ENCODE measurements around the gene SORL1.

Gene SORL1

DNA sequence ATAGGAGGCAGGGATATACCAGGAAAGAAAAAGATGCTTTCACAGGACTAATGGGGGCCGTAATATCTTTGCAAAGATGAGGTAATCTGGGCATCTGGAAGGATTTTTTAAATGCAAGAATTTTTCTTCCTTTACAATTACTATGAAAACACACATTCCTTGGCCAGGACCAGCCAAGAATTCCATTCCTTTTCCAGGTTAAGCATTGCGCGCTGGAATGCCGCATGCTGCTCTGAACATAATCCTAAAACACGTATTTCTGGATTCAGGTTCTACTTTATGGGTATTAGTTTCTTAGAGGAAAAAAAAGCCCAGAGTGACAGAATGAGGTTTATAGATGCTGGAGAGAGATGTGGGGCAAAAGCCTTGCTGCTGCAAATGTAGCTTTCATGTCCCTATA lies 100.0 kb downstream of the SORL1 start:
- Histone ChIP-seq H3K36me3 (ENCODE audit: control insufficient read depth, insufficient read depth, low read length) (no peaks in the 10 kb centered on the region), H3K9ac (no peak overlapping the region), H3K4me3 (ENCODE audit: low read depth, low read length) (no peak overlapping the region), H3K27ac (no peak overlapping the region), H3K9me3 (ENCODE audit: control insufficient read depth, low read length) (no peaks in the 10 kb centered on the region), H3K79me2 (no peaks in the 10 kb centered on the region), H3K4me1 (no peaks in the 10 kb centered on the region), H2AFZ (no peak overlapping the region), H3K4me2 (ENCODE audit: low read length) (no peak overlapping the region), H3K27me3 (ENCODE audit: control insufficient read depth, insufficient read depth, low read length) (no peaks in the 10 kb centered on the region)
- TF ChIP-seq, protein P1, sequence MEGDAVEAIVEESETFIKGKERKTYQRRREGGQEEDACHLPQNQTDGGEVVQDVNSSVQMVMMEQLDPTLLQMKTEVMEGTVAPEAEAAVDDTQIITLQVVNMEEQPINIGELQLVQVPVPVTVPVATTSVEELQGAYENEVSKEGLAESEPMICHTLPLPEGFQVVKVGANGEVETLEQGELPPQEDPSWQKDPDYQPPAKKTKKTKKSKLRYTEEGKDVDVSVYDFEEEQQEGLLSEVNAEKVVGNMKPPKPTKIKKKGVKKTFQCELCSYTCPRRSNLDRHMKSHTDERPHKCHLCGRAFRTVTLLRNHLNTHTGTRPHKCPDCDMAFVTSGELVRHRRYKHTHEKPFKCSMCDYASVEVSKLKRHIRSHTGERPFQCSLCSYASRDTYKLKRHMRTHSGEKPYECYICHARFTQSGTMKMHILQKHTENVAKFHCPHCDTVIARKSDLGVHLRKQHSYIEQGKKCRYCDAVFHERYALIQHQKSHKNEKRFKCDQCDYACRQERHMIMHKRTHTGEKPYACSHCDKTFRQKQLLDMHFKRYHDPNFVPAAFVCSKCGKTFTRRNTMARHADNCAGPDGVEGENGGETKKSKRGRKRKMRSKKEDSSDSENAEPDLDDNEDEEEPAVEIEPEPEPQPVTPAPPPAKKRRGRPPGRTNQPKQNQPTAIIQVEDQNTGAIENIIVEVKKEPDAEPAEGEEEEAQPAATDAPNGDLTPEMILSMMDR (IDR thresholded peaks at IDR 0.05) = no peak

DNA sequence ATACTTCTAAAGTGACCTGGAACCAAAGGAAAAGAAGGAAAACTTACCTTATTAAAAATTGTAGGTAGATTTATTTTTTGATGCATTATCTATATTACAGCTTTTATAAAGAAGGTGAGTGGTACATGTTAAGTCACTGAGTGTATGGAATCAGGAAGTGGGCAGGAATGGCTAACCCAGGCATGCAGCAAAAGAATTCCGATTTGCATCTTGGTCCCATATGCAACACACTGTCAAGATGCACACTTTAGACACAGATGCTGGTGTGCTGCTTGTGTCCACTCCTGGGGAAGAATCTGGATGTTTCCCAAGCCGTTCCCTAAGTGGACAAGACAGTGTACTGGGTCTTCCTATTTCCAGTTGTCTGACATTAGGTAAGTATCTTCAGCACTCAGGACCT lies 100.5 kb downstream of the SORL1 start:
- Histone ChIP-seq H3K27ac (no peak overlapping the region), H3K9me3 (ENCODE audit: control insufficient read depth, low read length) (no peaks in the 10 kb centered on the region), H3K79me2 (no peaks in the 10 kb centered on the region), H3K4me3 (ENCODE audit: low read depth, low read length) (no peak overlapping the region), H3K27me3 (ENCODE audit: control insufficient read depth, insufficient read depth, low read length) (no peaks in the 10 kb centered on the region), H2AFZ (no peak overlapping the region), H3K9ac (no peak overlapping the region), H3K4me1 (no peaks in the 10 kb centered on the region), H3K36me3 (ENCODE audit: control insufficient read depth, insufficient read depth, low read length) (no peaks in the 10 kb centered on the region), H3K4me2 (ENCODE audit: low read length) (no peak overlapping the region)
- TF ChIP-seq, protein P1 (IDR thresholded peaks at IDR 0.05) = no peak

DNA sequence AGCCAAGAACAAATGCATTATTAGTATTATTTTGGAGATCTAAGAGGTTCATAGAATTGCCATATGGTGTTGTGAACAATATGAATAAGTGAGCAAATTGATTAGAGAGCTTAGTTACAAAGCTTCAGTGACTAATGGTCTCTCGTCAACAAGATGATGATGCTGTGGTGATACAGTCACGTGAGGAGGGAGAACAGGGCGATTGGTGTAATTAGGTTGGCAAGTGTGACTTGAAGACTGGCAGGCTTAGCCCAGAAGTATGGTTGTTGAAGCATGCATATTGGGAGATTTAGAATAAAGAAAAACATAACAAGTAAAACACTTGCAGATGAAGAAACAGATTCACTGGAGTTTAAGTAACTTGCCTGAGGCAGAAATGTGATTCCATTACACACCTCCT lies 101.3 kb downstream of the SORL1 start:
- no peaks in the 10 kb centered on the region for H3K27me3 ChIP-seq (ENCODE audit: control insufficient read depth, insufficient read depth, low read length)
- no peak overlapping the region for H2AFZ ChIP-seq
- H3K79me2 ChIP-seq = no peaks in the 10 kb centered on the region
- H3K9me3 ChIP-seq (ENCODE audit: control insufficient read depth, low read length) = no peaks in the 10 kb centered on the region
- no peak overlapping the region for H3K9ac ChIP-seq
- TF ChIP-seq, protein P1 (IDR thresholded peaks at IDR 0.05) = no peak
- H3K4me1 ChIP-seq = no peaks in the 10 kb centered on the region
- H3K4me3 ChIP-seq (ENCODE audit: low read depth, low read length) = no peak overlapping the region
- H3K4me2 ChIP-seq (ENCODE audit: low read length) = no peak overlapping the region
- no peak overlapping the region for H3K27ac ChIP-seq
- no peaks in the 10 kb centered on the region for H3K36me3 ChIP-seq (ENCODE audit: control insufficient read depth, insufficient read depth, low read length)

DNA sequence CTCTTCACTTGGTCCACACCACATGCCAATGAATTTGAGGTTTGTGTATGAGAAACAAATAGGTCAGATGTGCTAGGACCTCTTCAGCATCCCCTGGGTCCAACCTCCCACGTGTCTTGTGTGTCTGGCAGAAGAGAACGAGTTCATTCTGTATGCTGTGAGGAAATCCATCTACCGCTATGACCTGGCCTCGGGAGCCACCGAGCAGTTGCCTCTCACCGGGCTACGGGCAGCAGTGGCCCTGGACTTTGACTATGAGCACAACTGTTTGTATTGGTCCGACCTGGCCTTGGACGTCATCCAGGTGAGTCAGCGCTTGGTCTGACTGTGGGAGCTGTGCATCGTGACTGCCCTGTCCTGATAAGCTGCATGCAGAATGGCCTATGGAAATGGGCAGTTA lies 101.7 kb downstream of the SORL1 start:
- no peak overlapping the region for H3K27ac ChIP-seq
- no peak overlapping the region for H3K4me2 ChIP-seq (ENCODE audit: low read length)
- TF ChIP-seq, protein P1 (IDR thresholded peaks at IDR 0.05) = no peak
- H3K36me3 ChIP-seq (ENCODE audit: control insufficient read depth, insufficient read depth, low read length) = no peaks in the 10 kb centered on the region
- H3K79me2 ChIP-seq = no peaks in the 10 kb centered on the region
- H3K9me3 ChIP-seq (ENCODE audit: control insufficient read depth, low read length) = no peaks in the 10 kb centered on the region
- H3K4me3 ChIP-seq (ENCODE audit: low read depth, low read length) = no peak overlapping the region
- no peaks in the 10 kb centered on the region for H3K4me1 ChIP-seq
- no peak overlapping the region for H2AFZ ChIP-seq
- H3K9ac ChIP-seq = no peak overlapping the region
- H3K27me3 ChIP-seq (ENCODE audit: control insufficient read depth, insufficient read depth, low read length) = no peaks in the 10 kb centered on the region

DNA sequence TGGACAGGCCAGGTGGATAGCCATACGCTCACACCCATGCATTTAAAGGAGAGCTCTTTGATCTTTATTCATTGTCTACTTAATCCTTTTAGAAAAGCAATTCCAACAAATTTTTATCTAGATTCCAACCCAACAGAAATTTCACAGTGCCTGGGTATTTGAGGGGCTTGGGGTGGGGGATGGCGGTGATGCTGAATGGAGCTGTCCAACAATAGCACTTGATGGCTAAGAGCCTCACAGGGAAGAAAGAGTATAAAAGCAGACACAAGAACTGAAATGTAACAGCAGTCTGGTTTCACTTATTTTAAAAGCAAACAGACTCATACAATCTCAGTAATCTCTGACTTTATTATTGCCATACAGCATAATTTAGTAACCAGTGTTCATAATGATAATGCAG lies 102.4 kb downstream of the SORL1 start:
- no peaks in the 10 kb centered on the region for H3K36me3 ChIP-seq (ENCODE audit: control insufficient read depth, insufficient read depth, low read length)
- no peaks in the 10 kb centered on the region for H3K27me3 ChIP-seq (ENCODE audit: control insufficient read depth, insufficient read depth, low read length)
- H3K4me1 ChIP-seq = no peaks in the 10 kb centered on the region
- H3K4me3 ChIP-seq (ENCODE audit: low read depth, low read length) = no peak overlapping the region
- H3K4me2 ChIP-seq (ENCODE audit: low read length) = no peak overlapping the region
- H2AFZ ChIP-seq = no peak overlapping the region
- no peak overlapping the region for H3K27ac ChIP-seq
- no peaks in the 10 kb centered on the region for H3K9me3 ChIP-seq (ENCODE audit: control insufficient read depth, low read length)
- no peaks in the 10 kb centered on the region for H3K79me2 ChIP-seq
- TF ChIP-seq, protein P1 (IDR thresholded peaks at IDR 0.05) = no peak
- no peak overlapping the region for H3K9ac ChIP-seq
